Fibroblast of pulmonary artery (primary cell): ENCODE results near the gene C4BPA.

Experiments used
- DNase-seq: peaks from one replicate; pipeline ENCODE4 v3.0.0-alpha.2; 2010; ENCODE audit warnings: low read depth
- H3K4me3 ChIP-seq: replicated peaks from 2 replicates; pipeline ENCODE4 v1.5.1; 2011; ENCODE audit warnings: low read depth, mild to moderate bottlenecking, control low read depth, low read length, moderate library complexity
- CTCF ChIP-seq: IDR thresholded peaks from 2 replicates; pipeline ENCODE4 v1.5.1; 2011; ENCODE audit warnings: mild to moderate bottlenecking, control low read depth, low read length, inconsistent platforms; ENCODE audit errors: missing control alignments

The C4BPA gene

DNA sequence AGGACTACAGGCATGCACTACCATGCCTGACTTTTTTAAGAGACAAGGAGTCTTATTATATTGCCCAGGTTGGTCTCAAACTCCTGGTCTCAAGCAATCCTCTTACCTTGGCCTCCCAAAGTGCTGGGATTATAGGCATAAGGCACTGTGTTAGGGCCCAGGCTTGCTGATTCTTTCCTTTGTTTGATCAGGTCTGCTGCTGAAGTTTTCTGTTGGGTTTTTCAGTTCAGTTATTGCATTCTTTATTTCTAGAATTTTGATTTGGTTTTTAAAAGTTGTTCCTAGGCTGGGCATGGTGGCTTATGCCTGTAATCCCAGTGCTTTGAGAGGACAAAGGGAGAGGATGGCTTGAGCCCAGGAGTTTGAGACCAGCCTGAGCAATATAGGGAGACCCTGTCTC, 47.9 kb downstream of the C4BPA start:
- TF ChIP-seq CTCF = no peak
- DNase-seq = no peak

GRCh38 chr1:207152792-207153468, 48.9 kb downstream of the C4BPA start:
- no peak overlapping the region for H3K4me3 ChIP-seq
- no peak for DNase-seq
- no peak for TF ChIP-seq CTCF

More for the DNA sequence above, 47.9 kb downstream of the C4BPA start:
- no peak overlapping the region for H3K4me3 ChIP-seq

GRCh38 chr1:207155028-207155427, 51.0 kb downstream of the C4BPA start:
- H3K4me3 ChIP-seq = no peak overlapping the region
- no peak for TF ChIP-seq CTCF
- DNase-seq = no peak

- H3K4me3 ChIP-seq = no peak overlapping the region
- no peak for TF ChIP-seq CTCF
- DNase-seq = no peak
These were observed 52.1 kb downstream of the C4BPA start for GRCh38 chr1:207156095-207156494.

DNA sequence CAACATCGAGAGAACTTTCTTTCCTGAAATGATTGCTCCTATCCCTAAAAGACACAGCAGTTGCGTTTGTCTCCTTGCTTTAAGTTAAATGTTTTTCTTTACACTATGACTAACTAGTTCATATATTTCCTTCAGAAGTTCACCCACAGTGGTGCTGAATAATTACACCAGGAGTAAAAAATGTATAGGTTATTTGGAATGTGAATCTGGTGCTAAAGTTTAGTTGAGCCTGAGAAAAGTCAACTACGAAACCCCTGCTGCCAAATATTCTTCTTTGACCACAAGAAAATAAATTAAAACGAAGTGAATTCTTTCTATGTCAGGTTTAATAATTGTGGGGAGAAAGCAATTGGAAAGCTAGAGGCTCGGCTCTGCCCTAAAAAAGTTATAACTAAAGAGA, 52.8 kb downstream of the C4BPA start:
- no peak for TF ChIP-seq CTCF
- no peak for DNase-seq
- no peak overlapping the region for H3K4me3 ChIP-seq

DNA sequence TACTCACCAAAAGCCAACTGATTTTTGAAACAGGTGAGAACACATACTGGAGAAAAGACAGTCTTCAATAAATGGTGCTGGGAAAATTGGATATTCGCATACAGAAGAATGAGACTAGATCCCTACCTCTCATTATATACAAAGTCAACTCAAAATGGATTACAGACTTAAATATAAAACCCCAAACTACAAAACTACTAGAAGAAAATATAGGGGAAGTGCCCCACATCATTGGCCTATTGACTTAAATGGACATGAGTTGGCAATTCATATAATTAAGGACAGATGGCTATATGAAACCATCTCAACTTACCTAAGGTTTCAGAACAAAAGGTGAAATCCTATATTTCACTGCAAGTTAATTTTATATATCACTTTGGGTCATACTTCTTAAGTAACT, 60.1 kb downstream of the C4BPA start:
- DNase-seq = no peak
- H3K4me3 ChIP-seq = no peak overlapping the region
- no peak for TF ChIP-seq CTCF

DNA sequence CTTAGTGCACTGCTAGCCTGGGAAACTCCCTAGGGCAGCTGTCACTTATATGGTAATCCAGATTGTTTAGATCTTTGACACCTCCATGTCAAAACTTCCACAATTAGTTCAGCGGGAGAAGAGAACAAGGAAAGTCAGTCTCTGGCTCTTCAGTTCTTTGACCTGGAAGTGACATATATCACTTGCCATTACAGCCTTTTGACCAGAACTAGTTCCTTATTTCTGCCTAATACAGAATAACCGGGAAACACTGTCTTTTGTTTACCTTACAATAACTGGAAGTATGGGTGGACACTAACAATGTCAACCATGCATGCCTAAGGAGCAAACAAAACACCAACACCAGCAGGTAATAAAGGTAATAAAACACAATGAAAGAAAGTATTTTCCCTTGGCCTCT, 68.3 kb downstream of the C4BPA start:
- TF ChIP-seq CTCF = no peak
- no peak for DNase-seq
- no peak overlapping the region for H3K4me3 ChIP-seq
